GM10266 (cell line): ENCODE measurements around the gene MTURN.

Experiments
- DNase-seq: peaks from one replicate; pipeline ENCODE4 v3.0.0; 2012; ENCODE audit errors: extremely low spot score
- CTCF ChIP-seq: IDR thresholded peaks from 2 replicates; pipeline ENCODE4 v1.5.1; 2012; ENCODE audit warnings: mild to moderate bottlenecking, low read depth; ENCODE audit not compliant: control insufficient read depth, insufficient read depth; ENCODE audit errors: missing control alignments

Gene MTURN

GRCh38 chr7:30144657-30145306, 10.0 kb downstream of the MTURN start:
- no peak for DNase-seq
- no peak for TF ChIP-seq CTCF

GRCh38 chr7:30145426-30145970, 10.7 kb downstream of the MTURN start:
- no peak for TF ChIP-seq CTCF
- no peak for DNase-seq

GRCh38 chr7:30146127-30146612, 11.4 kb downstream of the MTURN start:
- no peak for DNase-seq
- TF ChIP-seq CTCF: no peak

- no peak for TF ChIP-seq CTCF
- no peak for DNase-seq
Measured at GRCh38 chr7:30147223-30147622, 12.4 kb downstream of the MTURN start.

GRCh38 chr7:30147785-30148184, 13.0 kb downstream of the MTURN start:
- DNase-seq: no peak
- TF ChIP-seq CTCF: no peak

- no peak for DNase-seq
- TF ChIP-seq CTCF: no peak
Measured at GRCh38 chr7:30148426-30148825, 13.6 kb downstream of the MTURN start.

- no peak for TF ChIP-seq CTCF
- no peak for DNase-seq
Measured at GRCh38 chr7:30148951-30149459, 14.2 kb downstream of the MTURN start.
